ENCODE results near the gene TJP3. TPM values are rescaled to one million over a fixed set of nuclear protein-coding genes. Genes with fewer than 3 reads are reported as not detected.

TJP3 gene
- total RNA-seq, 2 donors from 2014 or later, result 1.1 TPM; not detected in 1

GRCh38 chr19:3768015-3768747 lies 60.0 kb downstream of the TJP3 start:
- TF ChIP-seq CTCF (IDR thresholded peaks at IDR 0.05), result no peak
- H3K27me3 ChIP-seq, result no peaks in the 10 kb centered on the region
- H3K4me1 ChIP-seq, result peaks cover 0 to 7% of the 10 kb centered on the region in 2 donors
- H3K9me3 ChIP-seq, result no peaks in the 10 kb centered on the region
- H3K36me3 ChIP-seq, result peaks cover 31% of the 10 kb centered on the region
- no peak overlapping the region for H3K4me3 ChIP-seq
- DNase-seq (ENCODE audit: low spot score), result no peak
- H3K27ac ChIP-seq, result no peak overlapping the region

- DNase-seq (ENCODE audit: low spot score), result no peak
- TF ChIP-seq CTCF (IDR thresholded peaks at IDR 0.05), result no peak
- H3K27ac ChIP-seq, result no peak overlapping the region
- H3K27me3 ChIP-seq, result no peaks in the 10 kb centered on the region
- H3K9me3 ChIP-seq, result no peaks in the 10 kb centered on the region
- peaks cover 31% of the 10 kb centered on the region for H3K36me3 ChIP-seq
- H3K4me1 ChIP-seq, result peaks cover 0 to 2% of the 10 kb centered on the region in 2 donors
- no peak overlapping the region for H3K4me3 ChIP-seq
Measured at GRCh38 chr19:3768748-3769099, 60.5 kb downstream of the TJP3 start.

- TF ChIP-seq CTCF (IDR thresholded peaks at IDR 0.05), result no peak
- H3K27ac ChIP-seq, result no peak overlapping the region
- H3K9me3 ChIP-seq, result no peaks in the 10 kb centered on the region
- H3K4me1 ChIP-seq, result no peaks in the 10 kb centered on the region
- H3K27me3 ChIP-seq, result no peaks in the 10 kb centered on the region
- no peak for DNase-seq (ENCODE audit: low spot score)
- no peak overlapping the region for H3K4me3 ChIP-seq
- H3K36me3 ChIP-seq, result peaks cover 31% of the 10 kb centered on the region
Measured at GRCh38 chr19:3769494-3769893, 61.3 kb downstream of the TJP3 start.

- Histone ChIP-seq H3K4me3 (no peak overlapping the region), H3K27ac (no peak overlapping the region), H3K9me3 (no peaks in the 10 kb centered on the region), H3K27me3 (no peaks in the 10 kb centered on the region), H3K36me3 (peaks cover 26% of the 10 kb centered on the region), H3K4me1 (no peaks in the 10 kb centered on the region)
- no peak for DNase-seq (ENCODE audit: low spot score)
- no peak for TF ChIP-seq CTCF (IDR thresholded peaks at IDR 0.05)
Measured at GRCh38 chr19:3770136-3770999, 62.2 kb downstream of the TJP3 start.

- H3K27me3 ChIP-seq, result no peaks in the 10 kb centered on the region
Measured at GRCh38 chr19:3771000-3771905, 63.1 kb downstream of the TJP3 start.

More at GRCh38 chr19:3771000-3771905, 63.1 kb downstream of the TJP3 start:
- TF ChIP-seq CTCF (IDR thresholded peaks at IDR 0.05), result no peak
- H3K4me1 ChIP-seq, result no peaks in the 10 kb centered on the region
- peaks cover 22% of the 10 kb centered on the region for H3K36me3 ChIP-seq
- H3K27ac ChIP-seq, result no peak overlapping the region
- no peak for DNase-seq (ENCODE audit: low spot score)
- H3K4me3 ChIP-seq, result no peak overlapping the region
- no peaks in the 10 kb centered on the region for H3K9me3 ChIP-seq

Data from right atrium auricular region (tissue), 2 donors.